PFSK-1 (cell line): ENCODE measurements around the gene PPM1J.

Experiments used
- FOXP2 ChIP-seq: optimal IDR thresholded peaks from 2 replicates; pipeline ENCODE3; 2011; ENCODE audit warnings: borderline replicate concordance, control low read depth, inconsistent platforms; ENCODE audit not compliant: insufficient read depth; ENCODE audit errors: extremely low read length, extremely low read depth
- POLR2AphosphoS5 ChIP-seq: IDR thresholded peaks from 2 replicates; pipeline ENCODE4 v1.6.1; 2012; ENCODE audit warnings: low read depth, mild to moderate bottlenecking, control low read depth, low read length, moderate library complexity
- SIN3A ChIP-seq: IDR thresholded peaks from 2 replicates; pipeline ENCODE4 v1.6.1; 2012; ENCODE audit warnings: mild to moderate bottlenecking, low read length, moderate library complexity, borderline replicate concordance; ENCODE audit not compliant: insufficient read depth
- TAF1 ChIP-seq: IDR thresholded peaks from 2 replicates; pipeline ENCODE4 v1.6.1; 2012; ENCODE audit warnings: low read length, control low read depth, borderline replicate concordance; ENCODE audit not compliant: insufficient read depth
- TF ChIP-seq, protein P1 (sequence below), 2 experiments: IDR thresholded peaks; 2 replicates each; pipeline versions ENCODE4 v1.6.1 to v1.8.0; 2011 to 2012; ENCODE audit warnings: low read depth in 2 of 2, low read length in 2 of 2, control low read depth in 1 of 2, inconsistent platforms in 1 of 2, mild to moderate bottlenecking in 1 of 2, moderate library complexity in 1 of 2; ENCODE audit not compliant: insufficient read depth in 1 of 2

Gene PPM1J

DNA sequence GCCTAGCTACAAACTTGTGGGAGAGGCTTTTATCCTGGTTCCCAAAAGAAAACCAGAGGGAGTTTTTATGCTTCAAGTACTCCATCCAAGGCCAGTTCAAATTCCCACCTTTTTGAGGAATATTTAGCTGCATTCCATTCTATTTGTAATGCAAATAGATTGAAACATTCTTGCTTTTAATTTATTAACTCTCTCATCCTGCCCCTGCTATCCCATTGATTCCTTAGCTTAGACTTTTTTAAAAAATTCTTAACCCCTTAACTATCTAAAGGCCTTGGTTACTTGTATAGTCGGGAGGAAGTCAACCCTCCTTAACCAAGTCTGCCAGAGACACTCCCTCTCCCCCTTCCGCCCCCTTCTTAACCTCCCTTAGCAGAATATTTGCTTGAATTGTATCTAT is 43.1 kb downstream of the PPM1J start:
- TF ChIP-seq SIN3A (no peak), FOXP2 (no peak), TAF1 (no peak), POLR2AphosphoS5 (no peak)
- TF ChIP-seq, protein P1, sequence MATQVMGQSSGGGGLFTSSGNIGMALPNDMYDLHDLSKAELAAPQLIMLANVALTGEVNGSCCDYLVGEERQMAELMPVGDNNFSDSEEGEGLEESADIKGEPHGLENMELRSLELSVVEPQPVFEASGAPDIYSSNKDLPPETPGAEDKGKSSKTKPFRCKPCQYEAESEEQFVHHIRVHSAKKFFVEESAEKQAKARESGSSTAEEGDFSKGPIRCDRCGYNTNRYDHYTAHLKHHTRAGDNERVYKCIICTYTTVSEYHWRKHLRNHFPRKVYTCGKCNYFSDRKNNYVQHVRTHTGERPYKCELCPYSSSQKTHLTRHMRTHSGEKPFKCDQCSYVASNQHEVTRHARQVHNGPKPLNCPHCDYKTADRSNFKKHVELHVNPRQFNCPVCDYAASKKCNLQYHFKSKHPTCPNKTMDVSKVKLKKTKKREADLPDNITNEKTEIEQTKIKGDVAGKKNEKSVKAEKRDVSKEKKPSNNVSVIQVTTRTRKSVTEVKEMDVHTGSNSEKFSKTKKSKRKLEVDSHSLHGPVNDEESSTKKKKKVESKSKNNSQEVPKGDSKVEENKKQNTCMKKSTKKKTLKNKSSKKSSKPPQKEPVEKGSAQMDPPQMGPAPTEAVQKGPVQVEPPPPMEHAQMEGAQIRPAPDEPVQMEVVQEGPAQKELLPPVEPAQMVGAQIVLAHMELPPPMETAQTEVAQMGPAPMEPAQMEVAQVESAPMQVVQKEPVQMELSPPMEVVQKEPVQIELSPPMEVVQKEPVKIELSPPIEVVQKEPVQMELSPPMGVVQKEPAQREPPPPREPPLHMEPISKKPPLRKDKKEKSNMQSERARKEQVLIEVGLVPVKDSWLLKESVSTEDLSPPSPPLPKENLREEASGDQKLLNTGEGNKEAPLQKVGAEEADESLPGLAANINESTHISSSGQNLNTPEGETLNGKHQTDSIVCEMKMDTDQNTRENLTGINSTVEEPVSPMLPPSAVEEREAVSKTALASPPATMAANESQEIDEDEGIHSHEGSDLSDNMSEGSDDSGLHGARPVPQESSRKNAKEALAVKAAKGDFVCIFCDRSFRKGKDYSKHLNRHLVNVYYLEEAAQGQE (IDR thresholded peaks at IDR 0.05; ENCODE audit: insufficient read depth in 1 of 2, low read depth in 2 of 2, low read length in 2 of 2), result no peak

DNA sequence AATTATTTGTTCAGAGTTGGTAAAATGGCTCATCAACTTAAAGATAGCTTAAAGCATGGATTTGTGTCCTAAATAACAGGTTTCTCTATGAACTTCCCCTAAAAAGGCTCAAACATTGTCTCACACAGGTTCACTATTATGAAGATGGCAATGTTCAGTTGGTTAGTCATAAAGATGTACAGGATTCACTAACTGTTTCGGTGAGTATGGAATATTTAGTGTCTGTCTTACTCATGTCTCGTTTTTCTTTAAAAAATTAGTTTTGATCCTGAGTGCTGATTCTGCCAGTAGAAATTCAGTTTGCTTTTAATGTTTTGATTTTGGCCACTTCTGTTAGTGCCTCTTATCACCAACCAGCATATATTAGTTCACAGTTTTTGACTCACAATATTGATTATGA is 48.2 kb downstream of the PPM1J start:
- TF ChIP-seq FOXP2 (no peak), SIN3A (no peak), POLR2AphosphoS5 (no peak), TAF1 (no peak)
- TF ChIP-seq, protein P1 (IDR thresholded peaks at IDR 0.05; ENCODE audit: insufficient read depth in 1 of 2, low read depth in 2 of 2, low read length in 2 of 2), result no peak

DNA sequence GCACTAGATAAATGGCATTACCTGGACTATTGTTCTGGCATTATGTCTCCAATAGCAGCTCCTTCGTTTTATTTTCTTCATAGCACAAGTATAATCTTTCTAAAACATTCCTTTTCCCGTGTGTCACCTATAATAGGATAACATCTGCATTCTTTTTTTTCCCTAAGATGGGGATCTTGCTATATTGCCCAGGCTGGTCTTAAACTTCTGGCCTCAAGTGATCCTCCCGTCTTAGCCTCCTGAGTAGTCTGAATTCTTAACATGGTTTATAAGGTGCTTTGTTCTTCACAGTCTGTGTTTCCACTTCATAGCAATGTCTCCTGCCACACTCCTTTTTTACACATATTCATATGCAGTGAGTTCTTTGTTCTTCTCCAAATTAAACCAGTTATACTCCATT is 49.3 kb downstream of the PPM1J start:
- TF ChIP-seq FOXP2, result no peak
- no peak for TF ChIP-seq POLR2AphosphoS5
- no peak for TF ChIP-seq TAF1
- TF ChIP-seq, protein P1 (IDR thresholded peaks at IDR 0.05; ENCODE audit: insufficient read depth in 1 of 2, low read depth in 2 of 2, low read length in 2 of 2), result no peak
- no peak for TF ChIP-seq SIN3A
